SK-N-SH treated with all-trans-retinoic acid at 6 μM for 48 hours (cell line): ENCODE results near the gene SCIN.

Source experiments
- ARNTL ChIP-seq: fragments of 450-650 bp; formaldehyde crosslinking; IDR thresholded peaks from 2 replicates; pipeline ENCODE4 v1.5.0; 2020; ENCODE audit warnings: low read depth, mild to moderate bottlenecking, moderate library complexity, borderline replicate concordance
- BACH2 ChIP-seq: fragments of 250-450 bp; sonication (Bioruptor Pico); IDR thresholded peaks from 2 replicates; pipeline ENCODE4 v1.9.0; 2021; ENCODE audit warnings: mild to moderate bottlenecking, borderline replicate concordance
- CSDC2 ChIP-seq: fragments of 250-450 bp; sonication (Bioruptor Pico); IDR thresholded peaks from 2 replicates; pipeline ENCODE4 v1.5.0; 2020; ENCODE audit warnings: mild to moderate bottlenecking, moderate library complexity
- OSR1 ChIP-seq: fragments of 250-450 bp; sonication (Bioruptor Pico); IDR thresholded peaks from 2 replicates; pipeline ENCODE4 v1.8.0; 2022; ENCODE audit warnings: moderate library complexity, mild to moderate bottlenecking, inconsistent platforms
- RARB ChIP-seq: fragments of 250-450 bp; sonication (Bioruptor Pico); IDR thresholded peaks from 2 replicates; pipeline ENCODE4 v1.8.0; 2021; ENCODE audit warnings: mild to moderate bottlenecking, moderate library complexity
- SNAI2 ChIP-seq: fragments of 250-450 bp; sonication (Bioruptor Pico); IDR thresholded peaks from 2 replicates; pipeline ENCODE4 v1.5.0; 2020; ENCODE audit warnings: mild to moderate bottlenecking, moderate library complexity
- TCF4 ChIP-seq: fragments of 250-450 bp; sonication (Bioruptor Pico); IDR thresholded peaks from 2 replicates; pipeline ENCODE4 v1.8.0; 2021; ENCODE audit warnings: mild to moderate bottlenecking, moderate library complexity, borderline replicate concordance
- ZFP30 ChIP-seq: fragments of 450-650 bp; formaldehyde crosslinking; IDR thresholded peaks from 2 replicates; pipeline ENCODE4 v1.5.0; 2022; ENCODE audit warnings: mild to moderate bottlenecking, moderate library complexity
- ZNF565 ChIP-seq: fragments of 450-650 bp; formaldehyde crosslinking; conservative IDR thresholded peaks from 2 replicates; pipeline ENCODE4 v1.5.0; 2020; ENCODE audit warnings: low read depth, mild to moderate bottlenecking, moderate library complexity
- ZNF70 ChIP-seq: fragments of 450-650 bp; formaldehyde crosslinking; IDR thresholded peaks from 2 replicates; pipeline ENCODE4 v1.5.0; 2020; ENCODE audit warnings: mild to moderate bottlenecking, moderate library complexity
- ZNF8 ChIP-seq: fragments of 450-650 bp; formaldehyde crosslinking; IDR thresholded peaks from 2 replicates; pipeline ENCODE4 v1.5.0; 2020; ENCODE audit warnings: mild to moderate bottlenecking, moderate library complexity
- TF ChIP-seq, protein P1 (sequence below): fragments of 250-450 bp; sonication (Bioruptor Pico); IDR thresholded peaks from 2 replicates; pipeline ENCODE4 v1.8.0; 2020; ENCODE audit warnings: mild to moderate bottlenecking, moderate library complexity, borderline replicate concordance

DNA sequence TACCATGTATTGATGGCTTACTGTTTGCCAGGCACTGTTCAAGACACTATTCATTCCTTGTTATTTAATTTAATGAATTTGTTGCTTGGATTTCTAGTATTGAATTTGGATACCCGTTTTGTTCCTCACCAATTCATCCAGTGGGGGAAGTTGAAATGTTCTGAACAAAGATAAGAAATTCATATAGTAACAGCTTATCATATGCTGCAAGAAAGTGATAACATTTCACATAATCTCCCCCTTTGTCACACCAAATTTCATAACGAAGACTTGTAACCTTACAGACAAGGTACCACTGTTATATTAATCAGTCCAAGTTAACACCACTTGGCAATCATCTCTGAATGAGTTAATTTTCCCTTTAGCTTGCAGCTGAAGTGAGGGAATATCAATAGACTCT lies 42.1 kb downstream of the SCIN start:
- no peak for TF ChIP-seq ZNF565 (CRISPR knock-in tag)
- TF ChIP-seq OSR1 (CRISPR knock-in tag), result no peak
- no peak for TF ChIP-seq RARB (CRISPR knock-in tag)
- TF ChIP-seq ZNF70, result no peak
- TF ChIP-seq ARNTL, result no peak
- no peak for TF ChIP-seq ZFP30 (CRISPR knock-in tag)
- TF ChIP-seq, protein P1, sequence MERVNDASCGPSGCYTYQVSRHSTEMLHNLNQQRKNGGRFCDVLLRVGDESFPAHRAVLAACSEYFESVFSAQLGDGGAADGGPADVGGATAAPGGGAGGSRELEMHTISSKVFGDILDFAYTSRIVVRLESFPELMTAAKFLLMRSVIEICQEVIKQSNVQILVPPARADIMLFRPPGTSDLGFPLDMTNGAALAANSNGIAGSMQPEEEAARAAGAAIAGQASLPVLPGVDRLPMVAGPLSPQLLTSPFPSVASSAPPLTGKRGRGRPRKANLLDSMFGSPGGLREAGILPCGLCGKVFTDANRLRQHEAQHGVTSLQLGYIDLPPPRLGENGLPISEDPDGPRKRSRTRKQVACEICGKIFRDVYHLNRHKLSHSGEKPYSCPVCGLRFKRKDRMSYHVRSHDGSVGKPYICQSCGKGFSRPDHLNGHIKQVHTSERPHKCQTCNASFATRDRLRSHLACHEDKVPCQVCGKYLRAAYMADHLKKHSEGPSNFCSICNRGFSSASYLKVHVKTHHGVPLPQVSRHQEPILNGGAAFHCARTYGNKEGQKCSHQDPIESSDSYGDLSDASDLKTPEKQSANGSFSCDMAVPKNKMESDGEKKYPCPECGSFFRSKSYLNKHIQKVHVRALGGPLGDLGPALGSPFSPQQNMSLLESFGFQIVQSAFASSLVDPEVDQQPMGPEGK, result no peak
- TF ChIP-seq ZNF8 (CRISPR knock-in tag), result no peak
- TF ChIP-seq TCF4 (CRISPR knock-in tag), result no peak
- TF ChIP-seq CSDC2, result no peak
- TF ChIP-seq BACH2 (CRISPR knock-in tag), result no peak
- TF ChIP-seq SNAI2 (CRISPR knock-in tag), result no peak
